Astrocyte of the spinal cord (primary cell): ENCODE data around the gene PHYKPL.
A peak's percentile ranks its signal among the peaks of the same experiment; 100 is the strongest.

Experiments
- DNase-seq: peaks from one replicate; pipeline ENCODE4 v3.0.0; 2011; ENCODE audit warnings: low read depth, low spot score
- H3K4me3 ChIP-seq: 2 replicates; pipeline ENCODE4 v1.5.1; 2011; ENCODE audit warnings: low read depth, mild to moderate bottlenecking, low read length, moderate library complexity
- in situ Hi-C: cut with HindIII; loops from 2 replicates; pipeline ENCODE4 v1.10.0; 2017; ENCODE audit warnings: low sequenced_read_pairs
- TF ChIP-seq, protein P1 (sequence below): IDR thresholded peaks from 2 replicates; pipeline ENCODE4 v1.5.1; 2012; ENCODE audit warnings: low read depth, mild to moderate bottlenecking, low read length, inconsistent platforms

The PHYKPL gene

DNA sequence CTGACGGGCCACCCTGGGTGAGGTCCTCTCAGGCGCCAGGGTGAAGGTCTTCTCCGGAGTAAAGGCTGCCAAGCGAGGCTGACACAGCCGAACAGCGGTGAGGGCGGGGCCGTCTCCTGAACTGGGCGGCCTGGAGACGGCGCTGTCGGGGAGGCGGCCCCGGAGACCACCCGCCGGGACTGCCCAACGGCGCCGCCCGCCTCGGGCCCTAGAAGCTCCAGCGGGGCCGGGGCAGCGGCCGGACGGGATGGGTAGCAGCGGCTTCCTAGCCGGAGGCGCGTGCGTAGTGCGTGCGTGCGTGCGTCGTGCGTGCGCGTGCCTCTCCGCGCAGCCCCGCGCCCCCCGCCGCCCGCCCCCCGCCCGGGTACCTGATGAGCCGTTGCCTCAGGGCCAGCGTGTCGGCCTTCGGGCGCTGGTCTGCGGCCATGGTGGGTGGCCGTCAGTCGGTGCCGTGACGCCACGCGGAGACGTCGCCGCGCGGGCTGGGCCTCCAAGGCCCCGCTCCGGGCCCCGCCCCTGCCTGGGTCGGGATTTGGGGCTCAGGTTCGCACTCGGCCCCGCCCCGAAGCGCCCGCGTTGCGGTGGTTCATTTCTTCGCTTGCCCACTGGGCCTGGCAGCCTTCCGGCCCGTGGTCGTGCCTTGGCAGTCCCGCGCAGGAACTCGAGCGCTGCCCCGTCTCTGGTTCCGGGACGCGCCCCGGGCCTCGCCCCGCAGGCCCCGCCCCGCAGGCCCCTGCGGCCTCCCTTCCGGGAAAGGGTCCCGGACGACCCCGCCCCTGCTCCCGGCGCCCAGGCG is at the start of gene PHYKPL:
Gene PHYKPL, minus strand, starts transcription at position 679 of the 796 bp plus-strand sequence. Its CDS starts 252 bp downstream, at position 427.
- peak; percentile 69 for DNase-seq
- TF ChIP-seq, protein P1, sequence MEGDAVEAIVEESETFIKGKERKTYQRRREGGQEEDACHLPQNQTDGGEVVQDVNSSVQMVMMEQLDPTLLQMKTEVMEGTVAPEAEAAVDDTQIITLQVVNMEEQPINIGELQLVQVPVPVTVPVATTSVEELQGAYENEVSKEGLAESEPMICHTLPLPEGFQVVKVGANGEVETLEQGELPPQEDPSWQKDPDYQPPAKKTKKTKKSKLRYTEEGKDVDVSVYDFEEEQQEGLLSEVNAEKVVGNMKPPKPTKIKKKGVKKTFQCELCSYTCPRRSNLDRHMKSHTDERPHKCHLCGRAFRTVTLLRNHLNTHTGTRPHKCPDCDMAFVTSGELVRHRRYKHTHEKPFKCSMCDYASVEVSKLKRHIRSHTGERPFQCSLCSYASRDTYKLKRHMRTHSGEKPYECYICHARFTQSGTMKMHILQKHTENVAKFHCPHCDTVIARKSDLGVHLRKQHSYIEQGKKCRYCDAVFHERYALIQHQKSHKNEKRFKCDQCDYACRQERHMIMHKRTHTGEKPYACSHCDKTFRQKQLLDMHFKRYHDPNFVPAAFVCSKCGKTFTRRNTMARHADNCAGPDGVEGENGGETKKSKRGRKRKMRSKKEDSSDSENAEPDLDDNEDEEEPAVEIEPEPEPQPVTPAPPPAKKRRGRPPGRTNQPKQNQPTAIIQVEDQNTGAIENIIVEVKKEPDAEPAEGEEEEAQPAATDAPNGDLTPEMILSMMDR, result peak; percentile 21
- in situ Hi-C loops, result no loop called here
- peak within 1 kb of the TSS; percentile 83 for H3K4me3 ChIP-seq

DNA sequence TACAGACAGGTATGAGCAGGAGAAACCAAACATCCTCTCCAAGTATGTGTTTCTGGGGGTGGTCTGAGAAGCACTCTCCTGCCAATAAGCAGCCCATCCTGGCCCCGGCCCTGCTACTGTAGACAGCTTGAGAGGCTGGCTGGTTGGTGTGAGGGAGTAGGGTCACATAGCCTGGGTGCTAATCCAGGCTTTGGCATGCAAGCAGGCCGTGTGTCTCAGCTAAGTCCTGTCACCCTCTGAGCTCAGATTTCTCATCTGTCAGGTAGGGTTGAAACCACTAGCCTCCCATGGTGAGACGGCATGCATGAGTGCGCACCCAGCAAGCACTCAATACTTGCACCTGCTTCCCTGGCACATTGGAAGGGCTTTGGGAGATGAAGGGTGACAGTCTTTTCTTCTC is 49.8 kb upstream of the PHYKPL start:
- H3K4me3 ChIP-seq, result no peak overlapping the region
- DNase-seq, result no peak
- TF ChIP-seq, protein P1, result no peak
- in situ Hi-C loops, result no loop called here

DNA sequence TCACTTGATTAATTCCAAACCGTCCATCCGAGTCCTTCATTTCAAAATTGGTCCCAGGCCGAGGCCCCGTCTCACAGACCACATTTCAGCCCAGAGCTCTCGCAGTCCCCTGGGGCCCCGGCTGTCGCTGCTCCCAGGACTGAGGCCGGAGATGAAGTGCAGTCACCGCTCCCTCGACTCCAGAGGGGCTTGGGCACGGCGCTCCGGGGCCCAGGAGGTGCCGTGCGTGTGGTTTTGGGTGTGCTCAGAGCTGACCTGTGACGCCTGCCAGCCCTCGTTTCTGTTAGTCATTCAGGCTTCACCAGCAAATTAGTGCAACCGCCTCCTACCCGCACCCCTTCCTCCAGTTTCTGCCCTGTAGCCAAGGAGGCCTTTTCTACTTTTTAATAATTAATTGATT is 48.7 kb upstream of the PHYKPL start:
- DNase-seq, result no peak
- TF ChIP-seq, protein P1, result no peak
- in situ Hi-C loops, result no loop called here
- H3K4me3 ChIP-seq, result no peak overlapping the region

DNA sequence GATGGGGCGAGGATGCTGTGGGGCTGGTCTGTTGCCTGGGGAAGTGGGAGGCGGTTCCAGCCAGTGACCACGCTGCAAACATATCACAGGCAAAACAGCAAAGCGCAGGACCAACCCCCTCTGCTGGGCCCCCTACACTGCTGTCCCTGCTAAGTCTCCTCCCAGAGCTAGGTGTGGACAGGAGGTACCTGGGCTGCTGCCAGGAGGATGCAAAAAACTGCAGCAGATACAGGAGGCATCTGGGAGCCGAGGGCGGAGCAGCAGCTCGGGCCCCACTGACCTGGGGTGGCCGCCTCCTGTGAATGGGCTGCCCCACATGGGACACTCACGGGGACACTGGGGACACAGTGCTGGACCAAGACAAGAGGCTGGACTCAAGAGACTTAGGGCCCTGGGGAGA is 48.0 kb upstream of the PHYKPL start:
- TF ChIP-seq, protein P1, result no peak
- in situ Hi-C loops, result no loop called here
- H3K4me3 ChIP-seq, result no peak overlapping the region
- no peak for DNase-seq

DNA sequence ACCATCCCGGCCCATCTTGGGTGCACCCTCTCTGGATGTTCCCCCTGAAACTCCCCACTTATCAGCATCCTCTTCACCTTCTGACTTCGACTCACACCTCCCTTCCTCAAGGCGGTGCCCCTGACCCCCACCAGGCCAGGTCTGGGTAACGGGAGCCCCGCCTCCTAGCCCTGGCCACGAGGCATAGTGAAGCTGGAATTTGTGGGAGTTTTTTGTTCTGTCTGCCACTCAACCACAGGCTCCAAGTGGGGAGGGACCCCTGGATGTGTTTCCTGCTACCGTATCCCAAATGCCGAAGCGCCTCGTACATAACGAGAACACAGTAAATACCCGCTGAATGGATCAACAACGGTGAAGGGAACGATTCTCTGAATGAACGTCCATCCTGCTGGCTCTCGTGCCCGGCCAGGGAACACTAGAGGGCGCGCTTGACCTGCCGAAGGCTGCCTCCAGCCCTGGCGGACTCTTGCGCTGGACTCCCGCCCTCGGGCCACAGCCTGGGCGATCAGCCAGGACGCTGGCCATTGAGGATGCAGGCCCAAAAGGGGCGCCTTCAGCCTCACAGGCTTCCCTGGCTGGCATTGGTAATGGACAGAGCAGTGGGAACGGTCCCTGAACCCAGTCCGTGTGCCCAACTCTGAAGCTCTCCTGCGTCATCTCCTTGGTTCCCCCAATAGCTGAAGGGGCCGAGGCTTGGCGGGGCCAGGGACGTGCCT is 47.3 kb upstream of the PHYKPL start:
- in situ Hi-C loops, result no loop called here
- DNase-seq, result peak; percentile 54
- TF ChIP-seq, protein P1, result peak; percentile 89
- H3K4me3 ChIP-seq, result no peak overlapping the region

DNA sequence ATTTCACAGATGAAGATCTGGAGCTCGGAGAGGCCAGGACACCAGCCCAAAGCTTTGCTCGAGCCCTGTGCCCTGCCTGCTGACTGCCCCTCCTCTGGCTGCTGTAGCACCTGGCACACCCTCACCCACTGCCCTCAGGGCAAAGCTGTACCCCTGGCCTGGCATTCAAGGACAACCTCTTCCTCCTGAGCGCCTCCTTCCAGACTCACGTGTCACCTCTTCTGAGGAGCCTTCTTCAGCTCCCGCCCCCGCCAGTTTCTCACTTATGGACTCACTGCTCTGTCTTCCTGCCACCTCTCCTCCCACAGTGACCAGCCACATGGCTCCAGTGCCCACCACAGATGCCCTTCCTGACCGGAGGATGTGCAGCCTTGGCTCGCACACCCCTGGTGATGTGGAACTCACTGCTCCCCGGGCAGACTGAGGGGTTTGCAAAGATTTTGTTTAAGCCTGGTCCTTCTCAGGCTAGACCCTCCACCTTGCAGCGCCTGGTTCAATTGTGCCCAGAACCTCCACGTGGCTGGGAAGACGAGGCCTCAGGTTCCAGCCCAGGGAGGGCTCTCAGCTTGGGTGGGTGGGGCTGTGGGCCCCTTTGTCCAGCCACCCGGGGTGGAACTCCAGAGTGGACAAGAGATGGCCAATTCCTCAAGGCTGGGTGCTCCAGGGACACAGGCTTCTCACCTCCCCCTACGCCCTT is 46.6 kb upstream of the PHYKPL start:
- TF ChIP-seq, protein P1, result no peak
- no peak for DNase-seq
- in situ Hi-C loops, result no loop called here
- H3K4me3 ChIP-seq, result no peak overlapping the region
